Measurements from ENCODE around the gene STK39. TPM values are rescaled to one million over a fixed set of nuclear protein-coding genes. Genes with fewer than 3 reads are reported as not detected.

Gene STK39
- total and polyA plus RNA-seq, 11 donors, result 13.1 to 40.1 (median 21.5) TPM

GRCh38 chr2:167963899-167964649, 283.3 kb downstream of the STK39 start:
- H3K4me3 ChIP-seq, result no peak overlapping the region
- H3K36me3 ChIP-seq, result peaks cover 0 to 28% (median 4%) of the 10 kb centered on the region in 9 donors
- intact Hi-C loops (cut with DNase I), result loop anchor here in 4 of 10 donors (2.0 to 10.0 kb wide), 3 partner anchors 151 to 155 kb away; no protein-coding TSS in a partner anchor
- TF ChIP-seq CTCF (IDR thresholded peaks at IDR 0.05) (no peak), POLR2A (IDR thresholded peaks at IDR 0.05) (no peak)
- no peaks in the 10 kb centered on the region for H3K9me3 ChIP-seq
- H3K27me3 ChIP-seq, result no peaks in the 10 kb centered on the region
- DNase-seq (no peak), ATAC-seq (no peak)
- 95 to 98% (median 96%) methylated on average over 9 of the region's 9 CpGs for WGBS, 4 donors
- peaks cover 0 to 4% (median 0%) of the 10 kb centered on the region in 12 donors for H3K4me1 ChIP-seq
- no peak overlapping the region for H3K27ac ChIP-seq

- H3K9me3 ChIP-seq, result no peaks in the 10 kb centered on the region
- peaks cover 0 to 4% (median 0%) of the 10 kb centered on the region in 12 donors for H3K4me1 ChIP-seq
- H3K4me3 ChIP-seq, result no peak overlapping the region
- H3K36me3 ChIP-seq, result peaks cover 0 to 28% (median 4%) of the 10 kb centered on the region in 9 donors
- ATAC-seq, result no peak
- intact Hi-C loops (cut with DNase I), result loop anchor here in 2 of 10 donors (5.0 to 10.0 kb wide), 2 partner anchors 152 to 155 kb away; no protein-coding TSS in a partner anchor
- TF ChIP-seq CTCF (IDR thresholded peaks at IDR 0.05), result no peak
- TF ChIP-seq POLR2A (IDR thresholded peaks at IDR 0.05), result no peak
- WGBS, 4 donors, result 83 to 92% (median 86%) methylated on average over 10 of the region's 10 CpGs
- H3K27me3 ChIP-seq, result no peaks in the 10 kb centered on the region
- no peak for DNase-seq
- no peak overlapping the region for H3K27ac ChIP-seq
Measured at GRCh38 chr2:167962436-167963226, 284.8 kb downstream of the STK39 start.

GRCh38 chr2:167961536-167962048, 285.8 kb downstream of the STK39 start:
- DNase-seq, result no peak
- Histone ChIP-seq H3K27me3 (no peaks in the 10 kb centered on the region), H3K4me1 (peaks cover 0 to 4% (median 0%) of the 10 kb centered on the region in 12 donors), H3K4me3 (no peak overlapping the region), H3K36me3 (peaks cover 0 to 28% (median 4%) of the 10 kb centered on the region in 9 donors), H3K27ac (no peak overlapping the region), H3K9me3 (no peaks in the 10 kb centered on the region)
- 96 to 100% (median 97%) methylated on average over 3 of the region's 3 CpGs for WGBS, 4 donors
- no peak for TF ChIP-seq CTCF (IDR thresholded peaks at IDR 0.05)
- no peak for TF ChIP-seq POLR2A (IDR thresholded peaks at IDR 0.05)
- ATAC-seq, result no peak
- intact Hi-C loops (cut with DNase I), result loop anchor here in 2 of 10 donors (5.0 to 10.0 kb wide), 2 partner anchors 153 to 156 kb away; no protein-coding TSS in a partner anchor

All from heart left ventricle (tissue), 16 donors.